ENCODE data around the gene SNX25.

GRCh38 chr4:185344743-185345538 lies 135.5 kb downstream of the SNX25 start:
- TF ChIP-seq GATA2 (IDR thresholded peaks at IDR 0.05; ENCODE audit: low read depth, low read length) (no peak), GATA3 (IDR thresholded peaks at IDR 0.05; ENCODE audit: low read depth, low read length) (no peak)
